K562 (cell line): Measurements from ENCODE around the gene ALG1. TPM values are rescaled to one million over a fixed set of nuclear protein-coding genes. Genes with fewer than 3 reads are reported as not detected.

ENCODE experiments used
- ATAC-seq: fragments of 200-7000 bp; cut with Tn5 transposase; 3 replicates; pipeline ENCODE4 v1.9.1; 2020; ENCODE audit warnings: moderate library complexity
- BruUV-seq: library from RNA; stranded (reverse); fragments of 400-500 nt; replicated peaks from 2 replicates; lab custom pipeline; 2021; lab: Mats Ljungman, UMichigan
- CTCF ChIA-PET: fragments of 300-600 bp; formaldehyde crosslinking; extraction: SDS; loops from one replicate; lab custom pipeline; 2021; ENCODE audit warnings: low intra/inter-chr PET ratio; lab: Yijun Ruan, JAX
- POLR2A ChIA-PET: fragments of 300-600, 350-650 bp; sonication (Branson Sonifier 250); formaldehyde crosslinking; extraction: SDS; loops from one replicate; lab custom pipeline; 2021; ENCODE audit warnings: antibody characterized with exemption, inconsistent platforms; lab: Yijun Ruan, JAX
- DNase-seq, 4 experiments: peaks; one replicate each; pipeline versions ENCODE4 v3.0.0 to v3.0.0-alpha.2; 2011 to 2018; ENCODE audit warnings: low spot score in 3 of 4, mixed read lengths in 3 of 4; ENCODE audit errors: extremely low read depth in 1 of 4
- FAIRE-seq: peaks from 2 replicates; lab custom pipeline; 2011; peaks lifted over from hg19 to GRCh38; lab: Jason Lieb, UNC
- H2AFZ ChIP-seq: 2 replicates; pipeline ENCODE4 v1.6.0; 2011; ENCODE audit warnings: low read depth, low read length, control low read depth, inconsistent platforms
- H3K27ac ChIP-seq: fragments of 200-600 bp; 3 replicates; pipeline ENCODE4 v1.8.0; 2011; ENCODE audit warnings: low read depth, mild to moderate bottlenecking, control low read depth, inconsistent platforms, low read length, moderate library complexity, mixed read lengths; ENCODE audit errors: extremely low read depth
- H3K27me3 ChIP-seq, 2 experiments: fragments of 300-600 bp in 1 of 2; 2 replicates in 1 of 2; 3 replicates in 1 of 2; pipeline versions ENCODE4 v1.6.0 to v1.8.0; 2011; ENCODE audit warnings: inconsistent platforms in 2 of 2, low read length in 2 of 2, mild to moderate bottlenecking in 1 of 2, mixed read lengths in 1 of 2, moderate library complexity in 1 of 2; ENCODE audit not compliant: control insufficient read depth in 2 of 2, insufficient read depth in 2 of 2
- H3K36me3 ChIP-seq: fragments of 300-600 bp; 3 replicates; pipeline ENCODE4 v1.8.0; 2011; ENCODE audit warnings: mild to moderate bottlenecking, low read length, inconsistent platforms; ENCODE audit not compliant: control insufficient read depth, insufficient read depth
- H3K4me1 ChIP-seq, 2 experiments: fragments of 200-600 bp in 1 of 2; replicated peaks in 1 of 2; 2 replicates in 1 of 2; 3 replicates in 1 of 2; pipeline versions ENCODE4 v1.5.1 to v1.8.0; 2011; ENCODE audit warnings: inconsistent platforms in 2 of 2, low read length in 2 of 2, mild to moderate bottlenecking in 1 of 2, mixed read lengths in 1 of 2, moderate library complexity in 1 of 2; ENCODE audit not compliant: control insufficient read depth in 2 of 2, insufficient read depth in 2 of 2
- H3K4me2 ChIP-seq: 2 replicates; pipeline ENCODE4 v1.6.1; 2011; ENCODE audit warnings: low read length, control low read depth, inconsistent platforms, mixed read lengths; ENCODE audit not compliant: insufficient read depth
- H3K4me3 ChIP-seq: fragments of 200-600 bp; sonication (generic), shearing (Covaris generic); 2 replicates; pipeline ENCODE4 v1.5.1; 2016; ENCODE audit warnings: control low read depth, inconsistent platforms
- H3K79me2 ChIP-seq: fragments of 200-600 bp; 3 replicates; pipeline ENCODE4 v1.8.0; 2011; ENCODE audit warnings: low read length, inconsistent platforms; ENCODE audit not compliant: control insufficient read depth, insufficient read depth
- H3K9ac ChIP-seq, 2 experiments: 2 replicates each; pipeline versions ENCODE4 v1.6.0 to v1.6.1; 2011; ENCODE audit warnings: low read depth in 2 of 2, low read length in 2 of 2, control low read depth in 1 of 2, inconsistent platforms in 1 of 2, mild to moderate bottlenecking in 1 of 2, mixed read lengths in 1 of 2; ENCODE audit not compliant: insufficient read depth in 1 of 2
- H3K9me1 ChIP-seq: one replicate; pipeline ENCODE4 v1.6.0; 2011; ENCODE audit warnings: inconsistent platforms, mild to moderate bottlenecking, low read length, moderate library complexity; ENCODE audit not compliant: control insufficient read depth, insufficient read depth
- H3K9me3 ChIP-seq: replicated peaks from 2 replicates; pipeline ENCODE4 v1.5.1; 2011; ENCODE audit warnings: low read depth, low read length, inconsistent platforms; ENCODE audit not compliant: control insufficient read depth, insufficient read depth
- H4K20me1 ChIP-seq: replicated peaks from 2 replicates; pipeline ENCODE4 v1.6.1; 2011; ENCODE audit warnings: low read length, inconsistent platforms, mixed read lengths; ENCODE audit not compliant: control insufficient read depth, insufficient read depth
- CEBPB ChIP-seq: fragments of 450-650 bp; IDR thresholded peaks from 2 replicates; pipeline ENCODE4 v1.6.1; 2016; ENCODE audit warnings: missing genetic modification characterization, missing compliant biosample characterization
- CEBPG ChIP-seq, 3 experiments: fragments of 200-800 bp in 1 of 3; sonication (Bioruptor generic) in 1 of 3; sonication (generic) in 1 of 3; formaldehyde crosslinking in 1 of 3; IDR thresholded peaks in 2 of 3; conservative IDR thresholded peaks in 1 of 3; 2 replicates each; pipeline versions ENCODE4 v1.6.1 to v1.8.0; 2016 to 2022; ENCODE audit warnings: missing compliant biosample characterization in 2 of 3, missing genetic modification characterization in 2 of 3, mild to moderate bottlenecking in 1 of 3, missing genetic modification reagents in 1 of 3
- whole genome bisulfite sequencing: fragments of 100-300 bp; shearing (Covaris generic); methylation state at CpG from one replicate; pipeline ENCODE4 v1.1.6; 2016; ENCODE audit warnings: low coverage, mixed read lengths; ENCODE audit not compliant: insufficient coverage; ENCODE audit errors: missing lambda C conversion rate; 5-methylcytosine and 5-hydroxymethylcytosine counted together
- in situ Hi-C: fragments of 300-500 bp; cut with MboI; formaldehyde crosslinking; loops from 4 replicates; pipeline ENCODE4 v1.15.0; 2018; ENCODE audit warnings: inconsistent platforms, mixed read lengths
- intact Hi-C: fragments of 100-400 bp; cut with micrococcal nuclease; formaldehyde crosslinking; loops from 2 replicates; pipeline ENCODE4 v1.14.2; 2022
- polyA plus RNA-seq, 8 experiments: library from polyadenylated mRNA; depleted of rRNA in 4 of 8; stranded (reverse) in 5 of 8; unstranded in 3 of 8; fragments of >200 nt; fragmentation: Nextera tagmentation in 2 of 8; fragmentation: Illumina TruSeq in 1 of 8; extraction: Ambion mirVana in 2 of 8; extraction: Trizol in 1 of 8; gene quantifications; 2 replicates each; pipeline versions ENCODE4 v1.2.1 to v1.2.3, GENCODE V29; 2011 to 2014; ENCODE audit warnings: inconsistent platforms in 1 of 8, missing spikeins in 1 of 8
- total RNA-seq, 7 experiments: library from RNA; depleted of rRNA in 6 of 7; stranded (reverse); fragments of >200 nt in 6 of 7; fragmentation: Illumina TruSeq in 2 of 7; extraction: Trizol in 2 of 7; gene quantifications; 2 replicates each; pipeline versions ENCODE4 v1.2.1 to v1.2.3, GENCODE V29; 2011 to 2021; ENCODE audit warnings: low replicate concordance in 1 of 7
- TF ChIP-seq, protein P1 (sequence below): fragments of 250-450 bp; sonication (Bioruptor Pico); IDR thresholded peaks from 2 replicates; pipeline ENCODE4 v1.8.0; 2021; ENCODE audit warnings: moderate library complexity, mild to moderate bottlenecking, inconsistent platforms
- TF ChIP-seq, protein P2 (sequence below), 2 experiments: fragments of 450-650 bp; conservative IDR thresholded peaks; 2 replicates each; pipeline ENCODE4 v1.6.1; 2017; ENCODE audit warnings: mild to moderate bottlenecking in 2 of 2, moderate library complexity in 2 of 2

Gene ALG1
- total and polyA plus RNA-seq, 9 of the 15 experiments (the other 6 are each of a cell fraction or from before 2014, with no cell fraction given): 1.1 to 26.4 (median 18.3) TPM

DNA sequence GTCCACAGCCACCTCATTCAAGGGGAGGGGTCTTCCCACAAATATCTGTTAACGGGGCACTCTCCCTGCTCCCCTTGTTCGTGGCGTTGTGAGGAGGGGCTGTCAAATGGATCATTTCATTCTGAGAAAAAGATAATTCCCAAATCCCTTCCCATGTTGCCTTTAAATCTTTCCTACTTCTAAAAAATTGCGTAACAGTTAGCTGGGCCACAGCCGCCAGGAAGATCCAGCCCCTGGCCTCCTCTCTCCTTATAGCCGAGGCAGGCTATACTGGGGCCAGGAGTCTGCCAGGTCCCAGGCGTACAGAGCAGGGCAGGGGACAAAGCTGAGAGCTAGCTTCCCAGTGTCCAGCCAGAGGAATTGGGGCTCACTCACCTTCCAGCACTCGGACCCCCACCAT is 6.3 kb upstream of the ALG1 start:
- H4K20me1 ChIP-seq: 0 out of 2 replicates have a peak, but pooled peaks cover 4% of the 10 kb centered on the region
- DNase-seq (no peak), ATAC-seq (no peak), FAIRE-seq (no peak)
- no peaks in the 10 kb centered on the region for H3K79me2 ChIP-seq
- H2AFZ ChIP-seq: no peak overlapping the region
- H3K4me3 ChIP-seq: no peak overlapping the region
- ChIA-PET POLR2A (interaction anchor here (0.6 to 1.0 kb wide), 3 partner anchors 10 to 218 kb away, joined by 3 to 4 read pairs (median 3); no protein-coding TSS in a partner anchor), CTCF (no interaction called here)
- H3K27me3 ChIP-seq: peaks cover 36 to 56% of the 10 kb centered on the region in 2 experiments; a peak in 4 of 5 replicates
- peaks cover 0 to 5% of the 10 kb centered on the region in 2 experiments; a peak in 2 of 5 replicates for H3K4me1 ChIP-seq
- no peaks in the 10 kb centered on the region for H3K36me3 ChIP-seq
- H3K9me3 ChIP-seq: no peaks in the 10 kb centered on the region
- 0% methylated on average over 6 of the region's 8 CpGs for WGBS
- BruUV-seq: no TSS peak
- no peak overlapping the region for H3K4me2 ChIP-seq
- H3K9me1 ChIP-seq: no peaks in the 10 kb centered on the region
- no peak overlapping the region for H3K27ac ChIP-seq
- in situ Hi-C loops: no loop called here
- H3K9ac ChIP-seq: peak overlapping the region in 1 of 2 experiments; percentile 76; a peak in 2 of 4 replicates
- intact Hi-C loops: no loop called here
- TF ChIP-seq, protein P1, sequence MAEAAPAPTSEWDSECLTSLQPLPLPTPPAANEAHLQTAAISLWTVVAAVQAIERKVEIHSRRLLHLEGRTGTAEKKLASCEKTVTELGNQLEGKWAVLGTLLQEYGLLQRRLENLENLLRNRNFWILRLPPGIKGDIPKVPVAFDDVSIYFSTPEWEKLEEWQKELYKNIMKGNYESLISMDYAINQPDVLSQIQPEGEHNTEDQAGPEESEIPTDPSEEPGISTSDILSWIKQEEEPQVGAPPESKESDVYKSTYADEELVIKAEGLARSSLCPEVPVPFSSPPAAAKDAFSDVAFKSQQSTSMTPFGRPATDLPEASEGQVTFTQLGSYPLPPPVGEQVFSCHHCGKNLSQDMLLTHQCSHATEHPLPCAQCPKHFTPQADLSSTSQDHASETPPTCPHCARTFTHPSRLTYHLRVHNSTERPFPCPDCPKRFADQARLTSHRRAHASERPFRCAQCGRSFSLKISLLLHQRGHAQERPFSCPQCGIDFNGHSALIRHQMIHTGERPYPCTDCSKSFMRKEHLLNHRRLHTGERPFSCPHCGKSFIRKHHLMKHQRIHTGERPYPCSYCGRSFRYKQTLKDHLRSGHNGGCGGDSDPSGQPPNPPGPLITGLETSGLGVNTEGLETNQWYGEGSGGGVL: no peak
- TF ChIP-seq CEBPG (CRISPR knock-in tag; IDR thresholded peaks at IDR 0.05): no peak
- TF ChIP-seq CEBPG (tag; conservative IDR thresholded peaks at IDR 0.05 in 1 of 2, IDR thresholded peaks at IDR 0.05 in 1 of 2): peak; percentile 56 to 67
- TF ChIP-seq CEBPB: peak; percentile 62
- TF ChIP-seq, protein P2, sequence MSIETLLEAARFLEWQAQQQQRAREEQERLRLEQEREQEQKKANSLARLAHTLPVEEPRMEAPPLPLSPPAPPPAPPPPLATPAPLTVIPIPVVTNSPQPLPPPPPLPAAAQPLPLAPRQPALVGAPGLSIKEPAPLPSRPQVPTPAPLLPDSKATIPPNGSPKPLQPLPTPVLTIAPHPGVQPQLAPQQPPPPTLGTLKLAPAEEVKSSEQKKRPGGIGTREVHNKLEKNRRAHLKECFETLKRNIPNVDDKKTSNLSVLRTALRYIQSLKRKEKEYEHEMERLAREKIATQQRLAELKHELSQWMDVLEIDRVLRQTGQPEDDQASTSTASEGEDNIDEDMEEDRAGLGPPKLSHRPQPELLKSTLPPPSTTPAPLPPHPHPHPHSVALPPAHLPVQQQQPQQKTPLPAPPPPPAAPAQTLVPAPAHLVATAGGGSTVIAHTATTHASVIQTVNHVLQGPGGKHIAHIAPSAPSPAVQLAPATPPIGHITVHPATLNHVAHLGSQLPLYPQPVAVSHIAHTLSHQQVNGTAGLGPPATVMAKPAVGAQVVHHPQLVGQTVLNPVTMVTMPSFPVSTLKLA (conservative IDR thresholded peaks at IDR 0.05): no peak
